ENCODE data around the gene ACSS1.

The ACSS1 gene

DNA sequence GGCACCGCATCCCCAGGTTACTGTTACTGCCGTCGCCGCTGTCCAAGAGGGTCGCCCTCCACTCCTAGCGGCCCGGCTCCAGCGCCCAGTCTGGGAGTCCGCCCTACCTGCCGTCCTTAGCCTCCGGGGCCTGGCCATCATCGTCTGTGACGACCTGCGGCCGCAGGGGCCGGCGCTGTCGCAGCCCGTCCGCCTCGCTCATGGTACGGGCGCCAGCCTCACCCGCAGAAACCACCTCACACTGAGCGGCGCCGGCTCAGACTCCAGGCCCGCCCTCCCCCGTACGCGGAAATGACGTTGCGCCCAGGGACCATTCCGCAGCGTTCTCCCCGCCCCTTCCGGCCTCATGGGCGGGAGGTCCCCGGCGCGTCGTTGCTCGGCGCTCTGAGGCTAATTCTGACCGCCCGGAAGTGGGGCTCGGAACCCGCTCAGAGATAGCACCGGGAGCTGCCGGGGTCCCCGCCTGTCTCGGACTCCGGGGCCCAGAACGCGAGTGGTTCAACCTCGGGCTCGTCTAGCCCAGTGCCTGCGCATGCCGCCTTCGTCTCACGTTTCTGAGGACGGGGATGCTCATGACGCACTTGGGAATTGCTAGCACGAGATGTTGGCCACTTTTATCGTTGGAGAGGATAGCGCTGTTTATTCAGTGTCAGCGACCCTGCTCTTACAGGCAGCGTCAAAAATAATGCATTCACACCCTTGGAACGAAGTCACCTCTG lies 65.3 kb downstream of the ACSS1 start, which contains the start of gene APMAP:
APMAP (minus strand) TSS at position 265 of the 719 bp plus-strand sequence; CDS start at position 202, 63 bp downstream.
- peak; percentile 98 for DNase-seq

DNA sequence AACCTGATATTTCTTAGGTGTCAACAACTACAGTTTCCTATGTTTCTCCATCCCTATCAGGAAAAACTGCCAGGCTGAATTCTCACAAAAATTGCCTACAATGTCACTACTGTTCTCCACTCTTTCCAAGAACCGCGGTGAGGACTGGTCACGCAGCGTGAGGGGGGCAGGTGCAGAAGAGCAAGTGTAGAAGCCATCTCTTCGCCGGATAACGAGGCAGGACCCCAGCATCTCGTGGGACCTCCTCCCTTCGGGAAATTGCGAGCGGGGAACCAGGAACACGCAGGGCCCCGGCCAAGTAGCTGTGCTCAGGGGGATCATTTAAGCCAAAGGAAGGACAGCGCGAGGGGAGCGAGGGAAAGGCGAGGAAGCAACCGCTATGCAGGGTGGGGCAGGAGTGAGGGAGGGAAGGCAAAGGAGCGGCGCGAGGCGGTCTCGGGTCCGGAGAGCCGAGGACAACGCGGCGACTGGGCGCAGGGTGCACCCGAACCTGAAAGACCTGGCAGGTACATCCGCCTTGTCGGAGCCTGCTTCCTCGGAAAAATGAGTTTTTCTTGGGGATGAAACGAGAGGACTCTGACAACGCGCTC lies 65.9 kb downstream of the ACSS1 start:
- no peak for DNase-seq

DNA sequence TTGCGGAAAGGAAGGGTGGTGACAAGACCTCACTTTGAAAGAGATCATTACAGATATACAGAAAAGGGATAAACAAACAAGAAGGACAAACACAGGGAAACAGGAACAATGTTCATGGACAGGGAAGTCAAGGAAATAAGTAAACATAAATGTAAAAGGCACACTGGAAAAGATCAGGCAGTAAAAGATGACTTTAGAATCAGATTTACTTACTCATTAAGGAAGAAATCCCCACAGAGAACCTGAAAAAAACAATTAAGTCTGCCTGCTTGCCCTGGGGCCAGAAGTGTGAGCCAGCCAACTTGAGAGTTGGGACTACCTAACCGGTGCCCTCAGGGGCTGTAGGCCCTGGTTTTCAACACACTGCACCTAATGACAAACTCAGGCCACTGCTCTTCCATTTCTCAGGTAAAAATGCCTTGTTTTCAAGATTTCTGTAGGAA lies 67.1 kb downstream of the ACSS1 start:
- no peak for DNase-seq

DNA sequence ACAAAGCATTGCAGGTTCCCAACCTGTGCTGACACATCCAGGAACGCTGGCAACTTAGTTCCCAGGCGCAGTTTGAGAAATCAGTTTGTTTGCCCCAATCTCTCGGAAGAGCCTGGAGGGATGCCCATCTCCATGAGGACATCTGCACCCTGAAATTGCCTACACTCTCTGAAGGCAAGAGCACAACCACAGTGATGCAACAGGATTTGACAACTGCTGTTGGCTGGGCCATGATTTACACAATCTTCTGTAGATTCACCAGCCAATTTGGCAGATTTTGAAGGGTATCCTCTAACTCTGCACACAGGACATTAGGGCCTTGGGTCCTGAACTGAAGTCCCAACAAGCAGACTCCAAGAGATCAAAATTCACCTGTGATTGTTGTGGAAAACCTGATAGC lies 68.8 kb downstream of the ACSS1 start:
- no peak for DNase-seq

- DNase-seq: no peak
Measured at GRCh38 chr20:24987873-24988835, 69.8 kb downstream of the ACSS1 start.

DNA sequence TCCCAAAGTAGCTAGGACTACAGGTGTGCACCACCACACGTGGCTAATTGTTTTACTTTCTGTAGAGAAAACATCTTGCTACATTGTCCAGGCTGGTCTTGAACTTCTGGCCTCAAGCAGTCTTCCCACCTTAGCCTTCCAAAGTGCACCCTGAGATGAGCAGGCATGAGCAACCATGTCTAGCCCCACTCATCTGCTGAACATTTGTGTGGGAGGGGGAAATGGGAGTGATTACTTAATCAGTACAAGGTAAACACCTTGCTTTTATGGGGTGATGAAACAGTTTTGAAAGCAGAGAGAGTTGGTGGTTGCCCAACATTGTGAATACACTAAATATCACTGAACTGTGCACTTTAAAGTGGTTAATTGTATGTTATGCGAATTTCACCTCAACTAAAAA lies 70.7 kb downstream of the ACSS1 start:
- no peak for DNase-seq

- no peak for DNase-seq
Measured at GRCh38 chr20:24986436-24987015, 71.4 kb downstream of the ACSS1 start.

GRCh38 chr20:24985802-24986201 lies 72.1 kb downstream of the ACSS1 start:
- no peak for DNase-seq

- DNase-seq: no peak
Measured at GRCh38 chr20:24984961-24985640, 72.8 kb downstream of the ACSS1 start.

- no peak for DNase-seq
Measured at GRCh38 chr20:24983896-24984295, 74.0 kb downstream of the ACSS1 start.

DNA sequence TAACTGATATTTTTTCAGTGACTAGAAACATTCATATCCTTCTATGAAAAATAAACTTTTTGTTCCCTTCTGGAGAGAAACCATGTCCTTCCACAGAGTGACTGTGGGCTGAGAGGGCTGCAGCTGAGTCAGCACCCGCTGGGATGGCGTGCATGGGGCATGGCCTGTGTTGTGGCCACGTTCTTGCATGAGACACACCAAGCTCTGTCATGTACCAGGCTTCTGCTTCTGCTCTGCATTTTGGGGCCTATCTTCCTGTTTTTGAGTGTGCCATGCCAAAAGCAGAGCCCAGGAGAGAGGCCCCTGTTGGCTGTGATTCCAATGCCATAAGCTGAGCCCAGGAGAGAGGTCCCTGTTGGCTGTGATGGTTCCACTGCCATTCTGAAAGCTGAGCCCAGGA lies 76.1 kb downstream of the ACSS1 start:
- DNase-seq: no peak

DNA sequence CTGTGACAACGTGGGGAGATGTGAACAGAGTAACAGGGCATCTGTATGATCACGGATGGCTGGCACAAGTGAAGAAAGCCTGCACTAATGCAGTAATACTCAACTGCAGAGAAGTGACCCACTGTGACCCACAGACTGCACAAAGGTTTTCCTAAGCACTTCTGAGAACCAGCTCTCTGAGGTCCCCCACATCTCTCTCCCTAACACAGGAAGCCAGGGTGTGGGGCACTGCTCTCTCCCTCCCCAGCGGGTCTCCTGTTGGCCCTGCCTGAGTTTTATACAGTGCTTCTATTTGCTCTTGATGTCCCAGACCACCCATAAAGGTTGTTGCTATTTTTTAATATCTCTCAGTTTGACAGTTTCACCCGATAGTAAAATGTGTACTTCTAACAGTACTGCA lies 76.7 kb downstream of the ACSS1 start:
- DNase-seq: no peak

- no peak for DNase-seq
Measured at GRCh38 chr20:24980291-24981053, 77.5 kb downstream of the ACSS1 start.

- no peak for DNase-seq
Measured at GRCh38 chr20:24979036-24979960, 78.6 kb downstream of the ACSS1 start.

DNA sequence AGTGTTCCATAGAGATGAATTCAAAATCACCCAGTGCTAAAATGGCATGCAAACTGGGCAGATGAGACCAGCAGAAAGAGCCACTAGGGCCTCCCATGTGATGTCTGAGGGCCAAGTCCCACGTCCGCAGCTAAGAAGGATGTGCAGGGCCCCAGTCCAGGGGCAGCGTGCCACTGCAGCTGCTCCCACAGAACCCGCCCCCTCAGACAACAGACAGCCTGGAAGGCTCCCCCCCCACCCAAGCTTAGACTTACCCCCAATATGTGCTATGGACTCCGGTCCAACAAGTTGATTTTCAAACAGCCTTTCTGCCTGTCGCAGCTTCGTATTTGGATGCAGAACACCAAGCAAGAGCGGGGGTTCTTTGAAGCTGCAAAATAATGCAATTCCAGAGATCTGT lies 79.4 kb downstream of the ACSS1 start:
- no peak for DNase-seq

DNA sequence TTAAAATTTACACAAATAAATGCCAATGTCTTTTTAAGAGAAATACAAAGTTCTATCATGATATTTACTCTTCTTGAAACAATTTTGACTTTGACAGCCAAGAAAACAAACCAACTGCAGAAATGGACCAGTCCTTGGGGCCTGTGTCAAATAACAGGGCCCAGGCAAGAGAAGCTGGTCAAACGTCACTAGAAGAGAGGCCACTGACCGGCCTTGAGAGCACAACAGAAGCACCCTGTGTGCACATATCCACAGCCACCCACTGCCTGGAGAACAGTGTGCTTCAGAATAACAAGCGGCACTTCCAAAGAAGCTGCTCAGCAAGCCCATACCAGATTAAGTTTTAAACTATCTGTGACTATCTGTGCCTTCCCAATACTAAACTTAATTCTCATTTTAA lies 80.1 kb downstream of the ACSS1 start:
- no peak for DNase-seq

GRCh38 chr20:24977336-24977735 lies 80.6 kb downstream of the ACSS1 start:
- no peak for DNase-seq

- no peak for DNase-seq
Measured at GRCh38 chr20:24972341-24972740, 85.6 kb downstream of the ACSS1 start.

DNA sequence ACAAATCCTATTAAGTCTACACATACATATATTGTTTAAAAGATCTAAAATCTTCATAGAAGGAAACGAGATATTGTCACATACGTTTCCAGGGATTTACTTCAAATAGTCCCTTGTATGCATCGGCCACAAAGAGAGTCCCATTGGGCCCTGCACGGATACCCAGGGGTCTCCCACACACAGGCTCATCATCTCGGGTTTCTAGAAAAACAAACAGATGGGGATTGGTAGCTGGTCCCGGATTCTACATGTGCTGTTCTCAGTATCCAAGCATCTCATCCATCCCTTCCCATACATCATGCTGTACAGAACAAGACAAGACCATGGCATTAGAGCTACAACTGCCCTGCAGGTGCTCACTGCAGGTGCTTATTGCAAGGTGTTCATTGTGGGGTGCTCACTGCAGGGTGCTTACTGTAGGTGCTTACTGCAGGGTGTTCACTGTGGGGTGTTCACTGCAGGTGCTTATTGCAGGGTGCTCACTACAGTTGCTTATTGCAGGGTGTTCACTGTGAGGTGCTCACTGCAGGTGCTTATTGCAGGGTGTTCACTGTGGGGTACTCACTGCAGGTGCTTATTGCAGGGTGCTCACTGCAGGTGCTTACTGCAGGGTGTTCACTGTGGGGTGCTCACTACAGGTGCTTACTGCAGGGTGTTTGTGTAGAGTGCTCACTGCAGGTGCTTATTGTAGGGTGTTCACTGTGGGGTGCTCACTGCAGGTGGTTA lies 86.4 kb downstream of the ACSS1 start:
- DNase-seq: no peak

- DNase-seq: no peak
Measured at GRCh38 chr20:24970754-24971153, 87.2 kb downstream of the ACSS1 start.

All from CD4-positive, alpha-beta T cell treated with Interleukin-17A for 4 hours (primary cell).